Astrocyte (in vitro differentiated cells and primary cell): ENCODE data around the gene TCIRG1. TPM values are rescaled to one million over a fixed set of nuclear protein-coding genes. Genes with fewer than 3 reads are reported as not detected.

ENCODE experiments used
- DNase-seq: peaks from one replicate; pipeline ENCODE4 v3.0.0-alpha.2; 2010; ENCODE audit warnings: low read depth
- FAIRE-seq: peaks from 2 replicates; lab custom pipeline; 2011; peaks lifted over from hg19 to GRCh38; lab: Jason Lieb, UNC
- H2AFZ ChIP-seq: 2 replicates; pipeline ENCODE4 v1.6.0; 2012; ENCODE audit warnings: low read depth, low read length, inconsistent platforms
- H3K27ac ChIP-seq: 2 replicates; pipeline ENCODE4 v1.5.1; 2011; ENCODE audit warnings: low read depth, low read length, inconsistent platforms
- H3K27me3 ChIP-seq: 2 replicates; pipeline ENCODE4 v1.6.0; 2011; ENCODE audit warnings: low read length, inconsistent platforms; ENCODE audit not compliant: insufficient read depth
- H3K36me3 ChIP-seq: 2 replicates; pipeline ENCODE4 v1.5.1; 2011; ENCODE audit warnings: low read length, inconsistent platforms; ENCODE audit not compliant: insufficient read depth
- H3K4me1 ChIP-seq: 2 replicates; pipeline ENCODE4 v1.5.1; 2011; ENCODE audit warnings: low read length, inconsistent platforms; ENCODE audit not compliant: insufficient read depth
- H3K4me2 ChIP-seq: 2 replicates; pipeline ENCODE4 v1.6.0; 2012; ENCODE audit warnings: low read length, inconsistent platforms
- H3K4me3 ChIP-seq: 2 replicates; pipeline ENCODE4 v1.5.1; 2011; ENCODE audit warnings: low read depth, mild to moderate bottlenecking, low read length, inconsistent platforms; ENCODE audit not compliant: insufficient read depth
- H3K79me2 ChIP-seq: 2 replicates; pipeline ENCODE4 v1.6.0; 2012; ENCODE audit warnings: mild to moderate bottlenecking, low read length, inconsistent platforms; ENCODE audit not compliant: insufficient read depth
- H3K9ac ChIP-seq: 2 replicates; pipeline ENCODE4 v1.6.0; 2012; ENCODE audit warnings: mild to moderate bottlenecking, low read length, inconsistent platforms
- H3K9me3 ChIP-seq: 2 replicates; pipeline ENCODE4 v1.5.1; 2012; ENCODE audit warnings: low read depth, mild to moderate bottlenecking, low read length, inconsistent platforms; ENCODE audit not compliant: insufficient read depth
- H4K20me1 ChIP-seq: 2 replicates; pipeline ENCODE4 v1.6.0; 2012; ENCODE audit warnings: low read length, inconsistent platforms; ENCODE audit not compliant: insufficient read depth
- H3K27ac Mint-ChIP-seq: one replicate; pipeline ENCODE4 v1.8.0; 2021; ENCODE audit warnings: mild to moderate bottlenecking, mixed read lengths; ENCODE audit not compliant: unreplicated experiment
- H3K27me3 Mint-ChIP-seq: one replicate; pipeline ENCODE4 v1.8.0; 2021; ENCODE audit warnings: low read depth, mixed read lengths; ENCODE audit not compliant: unreplicated experiment
- H3K36me3 Mint-ChIP-seq: one replicate; pipeline ENCODE4 v1.8.0; 2021; ENCODE audit warnings: low read depth, mixed read lengths; ENCODE audit not compliant: unreplicated experiment
- H3K4me1 Mint-ChIP-seq: one replicate; pipeline ENCODE4 v1.8.0; 2021; ENCODE audit warnings: low read depth, mixed read lengths; ENCODE audit not compliant: unreplicated experiment
- H3K4me3 Mint-ChIP-seq: one replicate; pipeline ENCODE4 v1.8.0; 2021; ENCODE audit warnings: mild to moderate bottlenecking, moderate library complexity, mixed read lengths; ENCODE audit not compliant: unreplicated experiment
- H3K9me3 Mint-ChIP-seq: one replicate; pipeline ENCODE4 v1.8.0; 2021; ENCODE audit warnings: mild to moderate bottlenecking, mixed read lengths; ENCODE audit not compliant: unreplicated experiment
- EZH2 ChIP-seq: IDR thresholded peaks from 2 replicates; pipeline ENCODE4 v1.6.1; 2012; ENCODE audit warnings: mild to moderate bottlenecking, low read length, inconsistent platforms; ENCODE audit not compliant: insufficient read depth
- total RNA-seq: library from RNA; stranded (reverse); gene quantifications from 2 replicates; pipeline ENCODE4 v1.2.1, GENCODE V29; 2021
- TF ChIP-seq, protein P1 (sequence below): IDR thresholded peaks from 2 replicates; pipeline ENCODE4 v1.5.1; 2011; ENCODE audit warnings: low read depth, mild to moderate bottlenecking, inconsistent platforms, low read length, moderate library complexity; ENCODE audit not compliant: insufficient read depth

TCIRG1 gene
- total RNA-seq, 1 donor from 2014 or later, result 55.1 TPM

DNA sequence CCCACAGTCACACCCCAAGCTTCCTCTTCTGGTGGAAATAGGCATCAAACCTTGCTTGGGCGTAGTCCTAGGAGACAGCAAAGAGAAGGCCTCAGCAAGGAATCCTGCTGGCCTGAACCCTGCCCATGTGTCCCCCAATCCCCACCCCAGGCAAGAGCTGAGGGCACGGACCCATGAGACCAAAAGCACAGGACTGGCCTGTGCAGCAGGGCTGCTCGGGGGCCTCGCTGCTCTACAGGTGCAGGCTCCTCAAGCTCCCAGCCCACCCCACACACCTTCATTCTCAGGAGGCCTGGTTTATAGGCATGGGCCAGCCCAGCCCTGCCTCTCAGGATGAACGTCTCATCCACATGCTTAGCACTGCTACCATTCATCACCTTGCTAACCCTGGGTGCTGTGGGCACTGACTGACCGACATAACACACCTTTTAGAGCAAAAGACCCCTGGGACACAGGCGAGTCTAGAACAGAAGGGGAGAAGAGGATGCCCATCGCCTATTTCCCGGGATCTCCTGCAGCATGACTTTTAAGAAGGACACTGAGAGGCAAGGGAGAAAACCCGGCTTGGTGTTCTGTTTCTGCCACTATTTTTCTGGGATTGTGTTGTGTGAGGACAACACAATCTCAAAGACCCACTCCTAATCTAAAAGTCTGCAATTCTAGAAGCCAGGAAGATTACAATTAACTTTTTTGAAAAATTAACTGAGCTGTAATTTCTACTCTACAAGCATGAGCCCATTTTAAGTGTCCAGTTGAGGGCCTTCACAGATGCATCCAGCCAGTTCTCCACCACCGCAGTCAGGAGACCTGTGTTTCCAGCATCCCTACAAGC, 15.4 kb downstream of the TCIRG1 start:
- Mint-ChIP-seq H3K27me3 (no peaks in the 10 kb centered on the region), H3K4me3 (no peak overlapping the region), H3K27ac (no peak overlapping the region), H3K36me3 (peaks cover 33% of the 10 kb centered on the region), H3K4me1 (peaks cover 8% of the 10 kb centered on the region), H3K9me3 (no peaks in the 10 kb centered on the region)
- Histone ChIP-seq H3K79me2 (no peaks in the 10 kb centered on the region), H3K9me3 (no peaks in the 10 kb centered on the region), H2AFZ (no peak overlapping the region), H3K36me3 (no peaks in the 10 kb centered on the region), H4K20me1 (peaks cover 23% of the 10 kb centered on the region), H3K4me1 (peaks cover 7% of the 10 kb centered on the region), H3K4me3 (no peak overlapping the region), H3K27ac (no peak overlapping the region), H3K9ac (no peak overlapping the region), H3K27me3 (no peaks in the 10 kb centered on the region), H3K4me2 (no peak overlapping the region)
- FAIRE-seq (no peak), DNase-seq (no peak)
- TF ChIP-seq EZH2, result no peak
- TF ChIP-seq, protein P1, sequence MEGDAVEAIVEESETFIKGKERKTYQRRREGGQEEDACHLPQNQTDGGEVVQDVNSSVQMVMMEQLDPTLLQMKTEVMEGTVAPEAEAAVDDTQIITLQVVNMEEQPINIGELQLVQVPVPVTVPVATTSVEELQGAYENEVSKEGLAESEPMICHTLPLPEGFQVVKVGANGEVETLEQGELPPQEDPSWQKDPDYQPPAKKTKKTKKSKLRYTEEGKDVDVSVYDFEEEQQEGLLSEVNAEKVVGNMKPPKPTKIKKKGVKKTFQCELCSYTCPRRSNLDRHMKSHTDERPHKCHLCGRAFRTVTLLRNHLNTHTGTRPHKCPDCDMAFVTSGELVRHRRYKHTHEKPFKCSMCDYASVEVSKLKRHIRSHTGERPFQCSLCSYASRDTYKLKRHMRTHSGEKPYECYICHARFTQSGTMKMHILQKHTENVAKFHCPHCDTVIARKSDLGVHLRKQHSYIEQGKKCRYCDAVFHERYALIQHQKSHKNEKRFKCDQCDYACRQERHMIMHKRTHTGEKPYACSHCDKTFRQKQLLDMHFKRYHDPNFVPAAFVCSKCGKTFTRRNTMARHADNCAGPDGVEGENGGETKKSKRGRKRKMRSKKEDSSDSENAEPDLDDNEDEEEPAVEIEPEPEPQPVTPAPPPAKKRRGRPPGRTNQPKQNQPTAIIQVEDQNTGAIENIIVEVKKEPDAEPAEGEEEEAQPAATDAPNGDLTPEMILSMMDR, result no peak

DNA sequence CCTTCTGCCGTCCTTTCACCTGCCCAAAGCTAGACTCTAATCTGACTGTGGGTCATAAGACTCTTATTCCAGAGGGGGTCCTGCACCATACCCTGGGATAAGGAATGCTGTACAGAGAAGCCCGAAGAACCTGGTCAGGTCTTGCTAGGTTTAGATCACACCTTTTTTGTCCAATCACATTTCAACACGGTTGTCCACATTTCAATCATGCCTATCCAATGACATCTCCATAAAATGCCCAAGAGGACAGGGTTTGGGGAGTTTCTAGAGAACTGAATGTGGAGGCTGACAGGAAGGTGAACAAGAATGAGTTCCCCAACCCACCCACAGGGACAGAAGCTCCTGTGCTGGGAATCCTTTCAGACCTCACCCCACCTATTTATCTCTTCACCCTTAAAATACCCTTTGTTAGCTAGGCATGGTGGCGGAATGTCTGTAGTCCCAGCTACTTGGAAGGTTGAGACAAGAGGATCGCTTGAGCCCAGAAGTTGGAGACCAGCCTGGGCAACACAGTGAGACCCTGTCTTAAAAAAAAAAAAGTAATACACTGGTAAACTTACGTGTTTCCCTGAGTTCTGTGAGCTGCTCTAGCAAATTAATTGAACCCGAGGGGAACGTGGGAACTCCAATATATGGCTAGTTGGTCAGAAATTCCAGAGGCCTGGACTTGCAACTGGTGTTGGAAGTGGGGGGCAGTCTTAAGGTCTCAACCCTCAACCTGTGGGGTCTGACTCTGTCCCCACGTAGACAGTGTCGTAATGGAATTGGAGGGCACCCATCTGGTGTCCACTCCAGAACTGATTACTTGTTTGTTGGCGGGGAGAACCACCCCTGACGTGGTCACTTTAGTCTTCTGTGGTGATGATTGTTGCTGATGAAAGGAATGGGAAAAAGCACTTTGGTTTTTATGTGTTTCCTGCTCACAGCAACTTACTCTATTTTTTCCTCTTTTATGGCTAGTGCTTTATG, 17.8 kb downstream of the TCIRG1 start:
- no peak overlapping the region for H3K27ac ChIP-seq
- no peaks in the 10 kb centered on the region for H3K9me3 Mint-ChIP-seq
- peaks cover 2% of the 10 kb centered on the region for H4K20me1 ChIP-seq
- H3K4me2 ChIP-seq, result no peak overlapping the region
- peaks cover 4% of the 10 kb centered on the region for H3K4me1 Mint-ChIP-seq
- H3K27ac Mint-ChIP-seq, result no peak overlapping the region
- H2AFZ ChIP-seq, result no peak overlapping the region
- H3K36me3 ChIP-seq, result peaks cover 7% of the 10 kb centered on the region
- H3K27me3 Mint-ChIP-seq, result no peaks in the 10 kb centered on the region
- H3K4me3 Mint-ChIP-seq, result no peak overlapping the region
- no peaks in the 10 kb centered on the region for H3K27me3 ChIP-seq
- DNase-seq, result no peak
- H3K9ac ChIP-seq, result no peak overlapping the region
- TF ChIP-seq EZH2, result no peak
- TF ChIP-seq, protein P1, result no peak
- no peaks in the 10 kb centered on the region for H3K79me2 ChIP-seq
- H3K9me3 ChIP-seq, result no peaks in the 10 kb centered on the region
- no peak overlapping the region for H3K4me3 ChIP-seq
- peaks cover 40% of the 10 kb centered on the region for H3K36me3 Mint-ChIP-seq
- no peaks in the 10 kb centered on the region for H3K4me1 ChIP-seq
- no peak for FAIRE-seq
